Psoas muscle (tissue), 8 donors: ENCODE data around the gene NUP93. TPM values are rescaled to one million over a fixed set of nuclear protein-coding genes. Genes with fewer than 3 reads are reported as not detected.

Experiments
- ATAC-seq, 4 donors: fragments of 200-7000 bp; cut with Tn5 transposase; one replicate each; pipeline ENCODE4 v1.9.1; 2020; ENCODE audit warnings: moderate library complexity in 3 of 4, mild to moderate bottlenecking in 2 of 4
- DNase-seq, 2 donors: peaks; one replicate each; pipeline ENCODE4 v3.0.0-alpha.2; 2020
- H3K27ac ChIP-seq: fragments of 200-600 bp; one replicate; pipeline ENCODE4 v1.8.0; 2022
- H3K27me3 ChIP-seq, 3 donors: fragments of 200-600 bp in 1 of 3; one replicate each; pipeline versions ENCODE4 v1.6.1 to v1.8.0; 2013 to 2022; ENCODE audit warnings: low read length in 2 of 3, mild to moderate bottlenecking in 2 of 3, moderate library complexity in 1 of 3; ENCODE audit not compliant: insufficient read depth in 3 of 3
- H3K36me3 ChIP-seq, 2 donors: fragments of 200-600 bp in 1 of 2; one replicate each; pipeline versions ENCODE4 v1.6.1 to v1.8.0; 2013 to 2022; ENCODE audit warnings: low read depth in 1 of 2, mild to moderate bottlenecking in 1 of 2, moderate library complexity in 1 of 2; ENCODE audit not compliant: insufficient read depth in 1 of 2
- H3K4me1 ChIP-seq: fragments of 200-600 bp; one replicate; pipeline ENCODE4 v1.8.0; 2022
- H3K4me3 ChIP-seq: fragments of 200-600 bp; one replicate; pipeline ENCODE4 v1.8.0; 2022; ENCODE audit warnings: mild to moderate bottlenecking
- H3K9me3 ChIP-seq: fragments of 200-600 bp; one replicate; pipeline ENCODE4 v1.8.0; 2022
- WGBS, 3 donors: extraction: QIAGEN DNeasy Blood & Tissue Kit; methylation state at CpG; one replicate each; pipeline versions ENCODE4 v1.1.6 to v1.1.7; 2013; 5-methylcytosine and 5-hydroxymethylcytosine counted together
- intact Hi-C, 2 donors: fragments of 100-400 bp; cut with DNase I; formaldehyde crosslinking; loops; one replicate each; pipeline versions ENCODE4 v1.11.0 to v1.14.2; 2022
- polyA plus RNA-seq, 3 donors: library from polyadenylated mRNA; stranded (reverse); fragments of 200-250 nt; gene quantifications; one replicate each; pipeline ENCODE4 v1.2.3, GENCODE V29; 2013
- total RNA-seq, 4 donors: library from RNA; stranded (reverse); fragmentation: NEBNext Ultra II Directional in 2 of 4; extraction: Animal tissue kit (Norgen Biotek cat#: 25700) in 2 of 4; gene quantifications; one replicate each; pipeline versions ENCODE4 v1.2.1 to v1.2.4, GENCODE V29; 2021 to 2023
- TF ChIP-seq, protein P1 (sequence below): fragments of 200-600 bp; IDR thresholded peaks from one replicate; pipeline ENCODE4 v1.8.0; 2022; ENCODE audit warnings: antibody characterized with exemption
- donor health status: healthy with polysubstance abuse.
- donor health status: DM: no; HTN: no; CAD: no; lungs with moderate emphysema.
- donor health status: Bipolar disorder and iron deficiency.
- donor health status: healthy.
- donor health status: DM: yes; HTN: yes; CAD: no.
- donor health status: DM: no; HTN: no; CAD: no.
- donor health status: DM: no; HTN: no; CAD: no.
- donor health status: DM: yes; HTN: yes; CAD: no.

Gene NUP93
- total and polyA plus RNA-seq, 7 donors: 16.5 to 44.3 (median 25.5) TPM

DNA sequence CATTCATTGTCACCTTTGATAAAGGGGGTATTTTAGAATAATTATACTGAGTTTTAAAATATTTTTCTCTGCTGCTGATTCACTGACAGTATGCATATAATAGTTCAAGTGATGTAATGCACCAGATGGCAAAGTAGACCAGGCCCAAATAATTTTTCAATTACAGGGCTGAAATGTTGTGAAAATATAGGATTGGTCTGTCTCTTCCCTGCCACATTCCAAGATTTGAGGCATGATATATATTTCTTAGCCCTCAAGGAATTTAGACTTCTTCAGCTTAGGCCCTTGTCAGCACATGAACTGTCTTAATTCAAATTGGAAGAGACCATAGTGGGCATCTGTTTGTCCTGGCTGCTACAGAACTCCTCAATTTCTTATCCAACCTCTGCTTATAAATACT is 95.9 kb downstream of the NUP93 start:
- Histone ChIP-seq H3K27me3 (no peaks in the 10 kb centered on the region), H3K27ac (no peak overlapping the region), H3K4me1 (no peaks in the 10 kb centered on the region), H3K4me3 (no peak overlapping the region), H3K9me3 (no peaks in the 10 kb centered on the region), H3K36me3 (peaks cover 0 to 62% of the 10 kb centered on the region in 2 donors)
- TF ChIP-seq, protein P1, sequence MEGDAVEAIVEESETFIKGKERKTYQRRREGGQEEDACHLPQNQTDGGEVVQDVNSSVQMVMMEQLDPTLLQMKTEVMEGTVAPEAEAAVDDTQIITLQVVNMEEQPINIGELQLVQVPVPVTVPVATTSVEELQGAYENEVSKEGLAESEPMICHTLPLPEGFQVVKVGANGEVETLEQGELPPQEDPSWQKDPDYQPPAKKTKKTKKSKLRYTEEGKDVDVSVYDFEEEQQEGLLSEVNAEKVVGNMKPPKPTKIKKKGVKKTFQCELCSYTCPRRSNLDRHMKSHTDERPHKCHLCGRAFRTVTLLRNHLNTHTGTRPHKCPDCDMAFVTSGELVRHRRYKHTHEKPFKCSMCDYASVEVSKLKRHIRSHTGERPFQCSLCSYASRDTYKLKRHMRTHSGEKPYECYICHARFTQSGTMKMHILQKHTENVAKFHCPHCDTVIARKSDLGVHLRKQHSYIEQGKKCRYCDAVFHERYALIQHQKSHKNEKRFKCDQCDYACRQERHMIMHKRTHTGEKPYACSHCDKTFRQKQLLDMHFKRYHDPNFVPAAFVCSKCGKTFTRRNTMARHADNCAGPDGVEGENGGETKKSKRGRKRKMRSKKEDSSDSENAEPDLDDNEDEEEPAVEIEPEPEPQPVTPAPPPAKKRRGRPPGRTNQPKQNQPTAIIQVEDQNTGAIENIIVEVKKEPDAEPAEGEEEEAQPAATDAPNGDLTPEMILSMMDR: no peak
- intact Hi-C loops: no loop called here
- ATAC-seq: no peak
- DNase-seq: no peak

DNA sequence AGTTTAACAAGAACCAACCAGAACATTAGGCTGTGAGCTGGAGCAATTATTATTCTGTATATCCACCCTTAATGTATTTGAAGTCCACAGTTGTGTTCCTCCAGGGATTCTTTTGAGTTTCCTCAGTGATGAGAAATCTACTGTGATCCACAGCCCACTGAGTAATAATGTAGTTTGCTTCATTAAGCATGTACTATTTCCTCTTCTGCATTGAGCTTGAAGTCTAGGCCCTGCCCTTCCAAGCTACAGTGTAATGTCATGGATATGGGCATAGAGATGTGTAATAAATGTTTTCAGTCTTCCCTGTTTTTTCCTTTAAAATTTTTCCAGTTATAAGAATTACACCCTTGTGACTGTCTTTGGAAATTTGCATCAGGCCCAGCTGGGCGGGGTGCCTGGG is 98.7 kb downstream of the NUP93 start:
- 95 to 100% (median 100%) methylated on average over 1 of the region's 1 CpG for WGBS, 3 donors
- peaks cover 7 to 71% of the 10 kb centered on the region in 2 donors for H3K36me3 ChIP-seq
- TF ChIP-seq, protein P1: no peak

GRCh38 chr16:56830669-56831068 is 100.7 kb downstream of the NUP93 start:
- TF ChIP-seq, protein P1: no peak
- intact Hi-C loops: no loop called here
- WGBS, 3 donors: 42 to 92% (median 70%) methylated on average over 2 of the region's 2 CpGs
- no peaks in the 10 kb centered on the region for H3K9me3 ChIP-seq
- no peaks in the 10 kb centered on the region for H3K4me1 ChIP-seq
- H3K27me3 ChIP-seq: no peaks in the 10 kb centered on the region
- DNase-seq (no peak), ATAC-seq (no peak)
- H3K27ac ChIP-seq: no peak overlapping the region
- no peak overlapping the region for H3K4me3 ChIP-seq
- peaks cover 7 to 79% of the 10 kb centered on the region in 2 donors for H3K36me3 ChIP-seq

More for the DNA sequence above, 98.7 kb downstream of the NUP93 start:
- Histone ChIP-seq H3K27me3 (no peaks in the 10 kb centered on the region), H3K4me3 (no peak overlapping the region), H3K9me3 (no peaks in the 10 kb centered on the region), H3K27ac (no peak overlapping the region), H3K4me1 (no peaks in the 10 kb centered on the region)
- ATAC-seq (no peak), DNase-seq (no peak)
- intact Hi-C loops: no loop called here

DNA sequence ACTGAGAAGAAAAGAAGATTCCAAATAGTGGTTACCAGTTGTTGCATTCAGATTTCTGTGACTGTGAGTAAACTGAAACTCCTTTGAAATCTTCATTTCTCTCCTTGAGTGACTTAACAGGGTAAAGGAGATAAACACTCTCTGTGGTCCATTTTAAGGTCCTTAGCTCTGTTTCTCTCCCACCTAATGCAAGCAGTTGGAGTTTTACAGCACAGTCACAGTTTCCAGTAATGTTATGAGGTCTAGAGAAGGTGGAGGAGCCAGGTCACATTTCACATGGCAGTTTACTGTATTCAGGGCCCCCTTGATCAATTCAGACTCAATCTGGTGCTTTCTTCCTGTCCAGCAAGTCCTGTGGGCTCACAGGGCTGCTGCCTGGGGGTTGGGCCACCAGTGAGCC is 102.8 kb downstream of the NUP93 start:
- intact Hi-C loops: no loop called here
- H3K36me3 ChIP-seq: peaks cover 10 to 91% of the 10 kb centered on the region in 2 donors
- no peak overlapping the region for H3K27ac ChIP-seq
- DNase-seq (no peak), ATAC-seq (no peak)
- H3K9me3 ChIP-seq: no peaks in the 10 kb centered on the region
- no peak overlapping the region for H3K4me3 ChIP-seq
- TF ChIP-seq, protein P1: no peak
- no peaks in the 10 kb centered on the region for H3K27me3 ChIP-seq
- H3K4me1 ChIP-seq: no peaks in the 10 kb centered on the region

DNA sequence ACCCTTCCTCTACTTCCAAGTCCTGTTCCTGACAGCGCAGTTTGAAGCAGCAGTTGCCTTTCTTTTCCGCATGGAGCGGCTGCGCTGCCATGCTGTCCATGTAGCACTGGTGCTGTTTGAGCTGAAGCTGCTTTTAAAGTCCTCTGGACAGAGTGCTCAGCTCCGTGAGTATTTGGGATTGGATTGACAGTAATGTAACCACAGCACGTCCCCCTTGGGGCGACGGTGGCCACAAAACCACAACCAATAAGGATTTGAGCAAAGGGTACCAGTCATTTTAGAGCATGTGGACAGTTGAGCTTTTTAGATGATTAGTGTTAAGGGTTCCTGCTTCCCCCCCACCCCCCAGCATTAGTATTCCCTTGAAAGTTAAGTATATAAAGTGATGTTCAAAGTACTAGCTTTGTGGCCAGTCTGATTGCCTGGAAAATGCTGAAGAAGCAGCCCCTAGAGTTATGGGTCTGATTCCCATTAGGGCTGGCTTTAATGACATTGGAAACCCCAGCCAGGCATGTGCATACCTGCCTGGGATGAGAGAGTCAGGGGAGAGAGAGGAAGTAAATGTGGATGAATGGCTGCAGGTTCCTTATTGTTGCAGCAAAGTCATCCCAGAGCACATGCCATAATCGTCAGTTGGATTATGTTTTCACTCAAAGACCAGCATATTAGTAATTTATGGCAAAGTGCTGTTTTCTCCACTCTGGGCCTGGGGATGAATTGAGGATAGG is 103.5 kb downstream of the NUP93 start:
- intact Hi-C loops: no loop called here
- H3K36me3 ChIP-seq: peaks cover 10 to 97% of the 10 kb centered on the region in 2 donors
- no peaks in the 10 kb centered on the region for H3K27me3 ChIP-seq
- no peaks in the 10 kb centered on the region for H3K9me3 ChIP-seq
- ATAC-seq: no peak
- TF ChIP-seq, protein P1: no peak
- no peaks in the 10 kb centered on the region for H3K4me1 ChIP-seq
- no peak overlapping the region for H3K27ac ChIP-seq
- 92 to 93% (median 92%) methylated on average over 9 of the region's 9 CpGs for WGBS, 3 donors
- H3K4me3 ChIP-seq: no peak overlapping the region
- no peak for DNase-seq
